Measurements from ENCODE around the gene CERS3. TPM values are rescaled to one million over a fixed set of nuclear protein-coding genes. Genes with fewer than 3 reads are reported as not detected.

CERS3 gene
- total RNA-seq, 1 donor from 2014 or later = not detected

GRCh38 chr15:100544338-100544841 is 15.6 kb upstream of the CERS3 start:
- H3K36me3 Mint-ChIP-seq (ENCODE audit: low read depth, unreplicated experiment) = no peaks in the 10 kb centered on the region
- H3K9me3 Mint-ChIP-seq (ENCODE audit: unreplicated experiment) = no peaks in the 10 kb centered on the region
- DNase-seq (ENCODE audit: low spot score) = no peak
- H3K27me3 Mint-ChIP-seq (ENCODE audit: unreplicated experiment) = no peaks in the 10 kb centered on the region
- H3K4me3 Mint-ChIP-seq (ENCODE audit: unreplicated experiment) = no peak overlapping the region
- no peaks in the 10 kb centered on the region for H3K4me1 Mint-ChIP-seq (ENCODE audit: unreplicated experiment)
- no peak overlapping the region for H3K27ac Mint-ChIP-seq (ENCODE audit: unreplicated experiment)
- TF ChIP-seq CTCF (IDR thresholded peaks at IDR 0.05; ENCODE audit: unreplicated experiment) = no peak

- Mint-ChIP-seq H3K4me1 (ENCODE audit: unreplicated experiment) (no peaks in the 10 kb centered on the region), H3K27me3 (ENCODE audit: unreplicated experiment) (no peaks in the 10 kb centered on the region), H3K27ac (ENCODE audit: unreplicated experiment) (no peak overlapping the region), H3K9me3 (ENCODE audit: unreplicated experiment) (no peaks in the 10 kb centered on the region), H3K4me3 (ENCODE audit: unreplicated experiment) (no peak overlapping the region), H3K36me3 (ENCODE audit: low read depth, unreplicated experiment) (no peaks in the 10 kb centered on the region)
- TF ChIP-seq CTCF (IDR thresholded peaks at IDR 0.05; ENCODE audit: unreplicated experiment) = no peak
- DNase-seq (ENCODE audit: low spot score) = no peak
Measured at GRCh38 chr15:100542290-100542689, 13.5 kb upstream of the CERS3 start.

DNA sequence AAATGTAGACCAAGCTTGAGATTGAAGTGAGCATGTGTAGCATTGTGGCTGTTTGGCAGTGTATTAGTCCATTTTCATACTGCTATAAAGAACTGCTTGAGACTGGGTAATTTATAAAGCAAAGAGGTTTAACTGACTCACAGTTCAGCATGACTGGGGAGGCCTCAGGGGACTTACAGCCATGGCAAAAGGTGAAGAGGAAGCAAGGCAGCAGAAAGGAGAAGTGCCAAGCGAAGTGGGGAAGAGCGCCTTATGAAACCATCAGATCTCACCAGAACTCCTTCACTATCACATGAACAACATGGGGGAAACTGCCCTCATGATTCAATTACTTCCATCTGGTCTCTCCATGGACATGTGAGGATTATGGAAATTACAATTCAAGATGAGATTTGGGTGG is 8.6 kb upstream of the CERS3 start:
- H3K36me3 Mint-ChIP-seq (ENCODE audit: low read depth, unreplicated experiment) = no peaks in the 10 kb centered on the region
- no peaks in the 10 kb centered on the region for H3K9me3 Mint-ChIP-seq (ENCODE audit: unreplicated experiment)
- TF ChIP-seq CTCF (IDR thresholded peaks at IDR 0.05; ENCODE audit: unreplicated experiment) = no peak
- no peaks in the 10 kb centered on the region for H3K27me3 Mint-ChIP-seq (ENCODE audit: unreplicated experiment)
- H3K27ac Mint-ChIP-seq (ENCODE audit: unreplicated experiment) = no peak overlapping the region
- H3K4me1 Mint-ChIP-seq (ENCODE audit: unreplicated experiment) = no peaks in the 10 kb centered on the region
- H3K4me3 Mint-ChIP-seq (ENCODE audit: unreplicated experiment) = no peak overlapping the region
- no peak for DNase-seq (ENCODE audit: low spot score)

GRCh38 chr15:100536733-100537132 is 8.0 kb upstream of the CERS3 start:
- Mint-ChIP-seq H3K4me1 (ENCODE audit: unreplicated experiment) (no peaks in the 10 kb centered on the region), H3K36me3 (ENCODE audit: low read depth, unreplicated experiment) (no peaks in the 10 kb centered on the region), H3K4me3 (ENCODE audit: unreplicated experiment) (no peak overlapping the region), H3K9me3 (ENCODE audit: unreplicated experiment) (no peaks in the 10 kb centered on the region), H3K27me3 (ENCODE audit: unreplicated experiment) (no peaks in the 10 kb centered on the region), H3K27ac (ENCODE audit: unreplicated experiment) (no peak overlapping the region)
- DNase-seq (ENCODE audit: low spot score) = no peak
- TF ChIP-seq CTCF (IDR thresholded peaks at IDR 0.05; ENCODE audit: unreplicated experiment) = no peak

GRCh38 chr15:100533886-100534285 is 5.1 kb upstream of the CERS3 start:
- no peaks in the 10 kb centered on the region for H3K36me3 Mint-ChIP-seq (ENCODE audit: low read depth, unreplicated experiment)
- TF ChIP-seq CTCF (IDR thresholded peaks at IDR 0.05; ENCODE audit: unreplicated experiment) = no peak
- H3K27me3 Mint-ChIP-seq (ENCODE audit: unreplicated experiment) = no peaks in the 10 kb centered on the region
- H3K27ac Mint-ChIP-seq (ENCODE audit: unreplicated experiment) = no peak overlapping the region
- H3K9me3 Mint-ChIP-seq (ENCODE audit: unreplicated experiment) = no peaks in the 10 kb centered on the region
- DNase-seq (ENCODE audit: low spot score) = no peak
- no peak overlapping the region for H3K4me3 Mint-ChIP-seq (ENCODE audit: unreplicated experiment)
- H3K4me1 Mint-ChIP-seq (ENCODE audit: unreplicated experiment) = peaks cover 3% of the 10 kb centered on the region

Measured in endothelial cell (in vitro differentiated cells).